GM23338 (cell line): Measurements from ENCODE around the gene TMEM140. TPM values are rescaled to one million over a fixed set of nuclear protein-coding genes. Genes with fewer than 3 reads are reported as not detected.

Experiments
- ATAC-seq: fragments of 200-7000 bp; cut with Tn5 transposase; 3 replicates; pipeline ENCODE4 v1.9.1; 2020
- DNase-seq: peaks from one replicate; pipeline ENCODE4 v3.0.0-alpha.2; 2015; ENCODE audit warnings: low spot score
- H2AFZ ChIP-seq: fragments of 200-600 bp; sonication (generic); 2 replicates; pipeline ENCODE4 v1.8.0; 2016; ENCODE audit warnings: antibody characterized with exemption, mild to moderate bottlenecking, moderate library complexity
- H3F3A ChIP-seq: fragments of 200-600 bp; sonication (generic); replicated peaks from 2 replicates; pipeline ENCODE4 v1.8.0; 2017; ENCODE audit warnings: antibody characterized with exemption, mixed run types, low read depth
- H3K27ac ChIP-seq: fragments of 200-600 bp; sonication (generic); 2 replicates; pipeline ENCODE4 v1.6.1; 2016; ENCODE audit warnings: low read depth
- H3K27me3 ChIP-seq: fragments of 200-600 bp; sonication (generic); 2 replicates; pipeline ENCODE4 v1.8.0; 2016; ENCODE audit warnings: mild to moderate bottlenecking, mixed run types, moderate library complexity; ENCODE audit not compliant: insufficient read depth
- H3K36me3 ChIP-seq: fragments of 200-600 bp; sonication (generic); 2 replicates; pipeline ENCODE4 v1.8.0; 2016; ENCODE audit warnings: mild to moderate bottlenecking; ENCODE audit not compliant: insufficient read depth
- H3K4me1 ChIP-seq: fragments of 200-600 bp; sonication (generic); 2 replicates; pipeline ENCODE4 v1.8.0; 2016; ENCODE audit warnings: mild to moderate bottlenecking, moderate library complexity; ENCODE audit not compliant: insufficient read depth
- H3K4me2 ChIP-seq: fragments of 200-600 bp; sonication (generic); 2 replicates; pipeline ENCODE4 v1.7.1; 2017; ENCODE audit warnings: mixed run types
- H3K4me3 ChIP-seq: fragments of 200-600 bp; sonication (generic); 2 replicates; pipeline ENCODE4 v1.6.1; 2016; ENCODE audit warnings: mixed run types
- H3K79me2 ChIP-seq: fragments of 200-600 bp; sonication (generic); replicated peaks from 2 replicates; pipeline ENCODE4 v1.8.0; 2017; ENCODE audit warnings: mild to moderate bottlenecking; ENCODE audit not compliant: insufficient read depth
- H3K9me2 ChIP-seq: fragments of 200-600 bp; sonication (generic); 2 replicates; pipeline ENCODE4 v1.8.0; 2017; ENCODE audit not compliant: insufficient read depth
- H4K20me1 ChIP-seq: fragments of 200-600 bp; sonication (generic); replicated peaks from 2 replicates; pipeline ENCODE4 v1.8.0; 2017; ENCODE audit warnings: mild to moderate bottlenecking; ENCODE audit not compliant: insufficient read depth
- H3K27ac Mint-ChIP-seq: 2 replicates; pipeline ENCODE4 v1.8.0; 2020; ENCODE audit warnings: inconsistent platforms, mild to moderate bottlenecking, moderate library complexity, mixed read lengths
- H3K27me3 Mint-ChIP-seq: 3 replicates; pipeline ENCODE4 v1.8.0; 2022; ENCODE audit warnings: low read depth, mild to moderate bottlenecking, moderate library complexity, mixed read lengths, inconsistent platforms; ENCODE audit not compliant: insufficient read depth, poor library complexity
- H3K36me3 Mint-ChIP-seq: 3 replicates; pipeline ENCODE4 v1.8.0; 2021; ENCODE audit warnings: low read depth, mild to moderate bottlenecking, inconsistent platforms, moderate library complexity, mixed read lengths
- H3K4me1 Mint-ChIP-seq: 3 replicates; pipeline ENCODE4 v1.8.0; 2020; ENCODE audit warnings: mild to moderate bottlenecking, inconsistent platforms, mixed read lengths
- H3K4me3 Mint-ChIP-seq: 3 replicates; pipeline ENCODE4 v1.8.0; 2021; ENCODE audit warnings: moderate library complexity, mild to moderate bottlenecking, inconsistent platforms, mixed read lengths
- H3K9me3 Mint-ChIP-seq: 3 replicates; pipeline ENCODE4 v1.8.0; 2020; ENCODE audit warnings: moderate library complexity, mild to moderate bottlenecking, inconsistent platforms, mixed read lengths
- CREB1 ChIP-seq: fragments of 250-450 bp; sonication (Bioruptor Pico); IDR thresholded peaks from 2 replicates; pipeline ENCODE4 v1.5.0; 2020; ENCODE audit warnings: low read depth, mild to moderate bottlenecking, moderate library complexity
- EZH2phosphoT487 ChIP-seq: fragments of 200-600 bp; sonication (generic); IDR thresholded peaks from one replicate; pipeline ENCODE4 v1.8.1; 2018; ENCODE audit warnings: antibody characterized with exemption; ENCODE audit not compliant: unreplicated experiment
- JUNB ChIP-seq: IDR thresholded peaks from one replicate; pipeline ENCODE4 v1.6.1; 2016; ENCODE audit warnings: antibody characterized with exemption; ENCODE audit not compliant: unreplicated experiment
- NANOG ChIP-seq: IDR thresholded peaks from 2 replicates; pipeline ENCODE4 v1.6.1; 2016; ENCODE audit warnings: antibody characterized with exemption, borderline replicate concordance
- POLR2AphosphoS5 ChIP-seq: IDR thresholded peaks from 2 replicates; pipeline ENCODE4 v1.6.1; 2016; ENCODE audit warnings: antibody characterized with exemption, low read depth
- ZNF114 ChIP-seq: fragments of 250-450 bp; sonication (Bioruptor Pico); IDR thresholded peaks from 2 replicates; pipeline ENCODE4 v1.5.0; 2020; ENCODE audit warnings: mild to moderate bottlenecking, moderate library complexity
- ZNF331 ChIP-seq: fragments of 250-450 bp; sonication (Bioruptor Pico); IDR thresholded peaks from 2 replicates; pipeline ENCODE4 v1.5.0; 2020; ENCODE audit warnings: low read depth, mild to moderate bottlenecking, moderate library complexity
- ZNF462 ChIP-seq: fragments of 250-450 bp; sonication (Bioruptor Pico); IDR thresholded peaks from 2 replicates; pipeline ENCODE4 v1.5.0; 2020; ENCODE audit warnings: mild to moderate bottlenecking, moderate library complexity
- polyA plus RNA-seq: library from polyadenylated mRNA; unstranded; fragments of >200 nt; fragmentation: Nextera tagmentation; extraction: Ambion mirVana; gene quantifications from 2 replicates; pipeline ENCODE4 v1.2.1, GENCODE V29; 2016
- total RNA-seq: library from RNA; depleted of rRNA; stranded (reverse); fragments of >200 nt; shearing (Covaris generic); gene quantifications from 2 replicates; pipeline ENCODE4 v1.2.3, GENCODE V29; 2014
- TF ChIP-seq, protein P1 (sequence below): IDR thresholded peaks from one replicate; pipeline ENCODE4 v1.6.1; 2018; ENCODE audit warnings: antibody characterized with exemption; ENCODE audit not compliant: unreplicated experiment
- TF ChIP-seq, protein P2 (sequence below), 2 experiments: fragments of 200-600 bp in 1 of 2; sonication (generic) in 1 of 2; conservative IDR thresholded peaks; 2 replicates each; pipeline versions ENCODE4 v1.5.1 to v1.6.1; 2016 to 2017; ENCODE audit warnings: antibody characterized with exemption in 2 of 2, low read depth in 2 of 2, mild to moderate bottlenecking in 2 of 2, moderate library complexity in 1 of 2

The TMEM140 gene
- total and polyA plus RNA-seq, 2 experiments from 2014 or later, result 2.7 TPM; not detected in 1

- TF ChIP-seq, protein P1, sequence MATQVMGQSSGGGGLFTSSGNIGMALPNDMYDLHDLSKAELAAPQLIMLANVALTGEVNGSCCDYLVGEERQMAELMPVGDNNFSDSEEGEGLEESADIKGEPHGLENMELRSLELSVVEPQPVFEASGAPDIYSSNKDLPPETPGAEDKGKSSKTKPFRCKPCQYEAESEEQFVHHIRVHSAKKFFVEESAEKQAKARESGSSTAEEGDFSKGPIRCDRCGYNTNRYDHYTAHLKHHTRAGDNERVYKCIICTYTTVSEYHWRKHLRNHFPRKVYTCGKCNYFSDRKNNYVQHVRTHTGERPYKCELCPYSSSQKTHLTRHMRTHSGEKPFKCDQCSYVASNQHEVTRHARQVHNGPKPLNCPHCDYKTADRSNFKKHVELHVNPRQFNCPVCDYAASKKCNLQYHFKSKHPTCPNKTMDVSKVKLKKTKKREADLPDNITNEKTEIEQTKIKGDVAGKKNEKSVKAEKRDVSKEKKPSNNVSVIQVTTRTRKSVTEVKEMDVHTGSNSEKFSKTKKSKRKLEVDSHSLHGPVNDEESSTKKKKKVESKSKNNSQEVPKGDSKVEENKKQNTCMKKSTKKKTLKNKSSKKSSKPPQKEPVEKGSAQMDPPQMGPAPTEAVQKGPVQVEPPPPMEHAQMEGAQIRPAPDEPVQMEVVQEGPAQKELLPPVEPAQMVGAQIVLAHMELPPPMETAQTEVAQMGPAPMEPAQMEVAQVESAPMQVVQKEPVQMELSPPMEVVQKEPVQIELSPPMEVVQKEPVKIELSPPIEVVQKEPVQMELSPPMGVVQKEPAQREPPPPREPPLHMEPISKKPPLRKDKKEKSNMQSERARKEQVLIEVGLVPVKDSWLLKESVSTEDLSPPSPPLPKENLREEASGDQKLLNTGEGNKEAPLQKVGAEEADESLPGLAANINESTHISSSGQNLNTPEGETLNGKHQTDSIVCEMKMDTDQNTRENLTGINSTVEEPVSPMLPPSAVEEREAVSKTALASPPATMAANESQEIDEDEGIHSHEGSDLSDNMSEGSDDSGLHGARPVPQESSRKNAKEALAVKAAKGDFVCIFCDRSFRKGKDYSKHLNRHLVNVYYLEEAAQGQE, result no peak
- TF ChIP-seq POLR2AphosphoS5, result no peak
- TF ChIP-seq JUNB, result no peak
- TF ChIP-seq CREB1, result no peak
- no peak for TF ChIP-seq EZH2phosphoT487
- TF ChIP-seq ZNF331 (CRISPR knock-in tag), result no peak
- TF ChIP-seq, protein P2, sequence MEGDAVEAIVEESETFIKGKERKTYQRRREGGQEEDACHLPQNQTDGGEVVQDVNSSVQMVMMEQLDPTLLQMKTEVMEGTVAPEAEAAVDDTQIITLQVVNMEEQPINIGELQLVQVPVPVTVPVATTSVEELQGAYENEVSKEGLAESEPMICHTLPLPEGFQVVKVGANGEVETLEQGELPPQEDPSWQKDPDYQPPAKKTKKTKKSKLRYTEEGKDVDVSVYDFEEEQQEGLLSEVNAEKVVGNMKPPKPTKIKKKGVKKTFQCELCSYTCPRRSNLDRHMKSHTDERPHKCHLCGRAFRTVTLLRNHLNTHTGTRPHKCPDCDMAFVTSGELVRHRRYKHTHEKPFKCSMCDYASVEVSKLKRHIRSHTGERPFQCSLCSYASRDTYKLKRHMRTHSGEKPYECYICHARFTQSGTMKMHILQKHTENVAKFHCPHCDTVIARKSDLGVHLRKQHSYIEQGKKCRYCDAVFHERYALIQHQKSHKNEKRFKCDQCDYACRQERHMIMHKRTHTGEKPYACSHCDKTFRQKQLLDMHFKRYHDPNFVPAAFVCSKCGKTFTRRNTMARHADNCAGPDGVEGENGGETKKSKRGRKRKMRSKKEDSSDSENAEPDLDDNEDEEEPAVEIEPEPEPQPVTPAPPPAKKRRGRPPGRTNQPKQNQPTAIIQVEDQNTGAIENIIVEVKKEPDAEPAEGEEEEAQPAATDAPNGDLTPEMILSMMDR (conservative IDR thresholded peaks at IDR 0.05; ENCODE audit: low read depth in 2 of 2), result no peak
- no peak for TF ChIP-seq NANOG
- no peak for TF ChIP-seq ZNF114
These were observed 31.6 kb downstream of the TMEM140 start (continued) for GRCh38 chr7:135179321-135179925.

GRCh38 chr7:135180122-135180521, 32.2 kb downstream of the TMEM140 start:
- Histone ChIP-seq H3K4me2 (no peak overlapping the region), H3K36me3 (peaks cover 19% of the 10 kb centered on the region), H4K20me1 (no peaks in the 10 kb centered on the region), H3F3A (no peaks in the 10 kb centered on the region), H3K79me2 (no peaks in the 10 kb centered on the region), H3K4me3 (no peak overlapping the region), H3K4me1 (peaks cover 15% of the 10 kb centered on the region; the same call in 1 of the 2 replicates), H3K27me3 (no peaks in the 10 kb centered on the region), H3K9me2 (no peaks in the 10 kb centered on the region), H3K27ac (no peak overlapping the region), H2AFZ (no peak overlapping the region)
- Mint-ChIP-seq H3K36me3 (peaks cover 58% of the 10 kb centered on the region), H3K4me1 (peaks cover 21% of the 10 kb centered on the region), H3K4me3 (no peak overlapping the region), H3K27ac (no peak overlapping the region), H3K9me3 (peaks cover 33% of the 10 kb centered on the region), H3K27me3 (peaks cover 7% of the 10 kb centered on the region)
- no peak for DNase-seq
- ATAC-seq, result no peak
- TF ChIP-seq ZNF462 (CRISPR knock-in tag) (no peak), JUNB (no peak), CREB1 (no peak)
- TF ChIP-seq, protein P1, result no peak
